ENCODE results near the gene SLC29A1. TPM values are rescaled to one million over a fixed set of nuclear protein-coding genes. Genes with fewer than 3 reads are reported as not detected.

The SLC29A1 gene
- total RNA-seq, 1 experiment from 2014 or later, result 54.7 TPM

DNA sequence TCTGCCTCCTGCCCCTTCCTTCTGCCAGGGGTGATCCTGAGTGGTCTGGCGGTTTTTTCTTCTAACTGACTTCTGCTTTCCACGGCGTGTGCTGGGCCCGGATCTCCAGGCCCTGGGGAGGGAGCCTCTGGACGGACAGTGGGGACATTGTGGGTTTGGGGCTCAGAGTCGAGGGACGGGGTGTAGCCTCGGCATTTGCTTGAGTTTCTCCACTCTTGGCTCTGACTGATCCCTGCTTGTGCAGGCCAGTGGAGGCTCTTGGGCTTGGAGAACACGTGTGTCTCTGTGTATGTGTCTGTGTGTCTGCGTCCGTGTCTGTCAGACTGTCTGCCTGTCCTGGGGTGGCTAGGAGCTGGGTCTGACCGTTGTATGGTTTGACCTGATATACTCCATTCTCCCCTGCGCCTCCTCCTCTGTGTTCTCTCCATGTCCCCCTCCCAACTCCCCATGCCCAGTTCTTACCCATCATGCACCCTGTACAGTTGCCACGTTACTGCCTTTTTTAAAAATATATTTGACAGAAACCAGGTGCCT lies 10.2 kb downstream of the SLC29A1 start:
- Histone ChIP-seq H3K4me3 (ENCODE audit: low read length) (no peak overlapping the region), H3K4me1 (ENCODE audit: insufficient read depth, low read length) (peaks cover 31% of the 10 kb centered on the region), H2AFZ (ENCODE audit: low read length) (no peak overlapping the region), H3K9ac (ENCODE audit: low read length) (no peak overlapping the region), H4K20me1 (ENCODE audit: low read length) (no peaks in the 10 kb centered on the region), H3F3A (ENCODE audit: low read length, unreplicated experiment) (no peaks in the 10 kb centered on the region), H3K36me3 (ENCODE audit: low read depth, low read length) (peaks cover 17% of the 10 kb centered on the region), H3K9me3 (ENCODE audit: low read length) (no peaks in the 10 kb centered on the region), H3K27me3 (ENCODE audit: low read length) (no peaks in the 10 kb centered on the region), H3K9me2 (replicated peaks; ENCODE audit: low read length) (no peaks in the 10 kb centered on the region), H3K4me2 (ENCODE audit: low read length) (no peak overlapping the region), H3K79me2 (ENCODE audit: low read length) (no peaks in the 10 kb centered on the region), H3K27ac (ENCODE audit: low read length) (no peak overlapping the region)
- no TSS peak for BruUV-seq (replicated peaks)
- ChIA-PET CTCF (interaction anchor here (0.6 to 1.2 kb wide), 2 partner anchors 9 to 146 kb away, joined by 3 to 5 read pairs; no protein-coding TSS in a partner anchor), POLR2A (ENCODE audit: unreplicated experiment) (no interaction called here)
- ATAC-seq (no peak), DNase-seq (no peak)
- intact Hi-C loops (cut with micrococcal nuclease), result loop anchor here (1.0 kb wide), 1 partner anchor 61 kb away; no protein-coding TSS in a partner anchor
- TF ChIP-seq, protein P1, sequence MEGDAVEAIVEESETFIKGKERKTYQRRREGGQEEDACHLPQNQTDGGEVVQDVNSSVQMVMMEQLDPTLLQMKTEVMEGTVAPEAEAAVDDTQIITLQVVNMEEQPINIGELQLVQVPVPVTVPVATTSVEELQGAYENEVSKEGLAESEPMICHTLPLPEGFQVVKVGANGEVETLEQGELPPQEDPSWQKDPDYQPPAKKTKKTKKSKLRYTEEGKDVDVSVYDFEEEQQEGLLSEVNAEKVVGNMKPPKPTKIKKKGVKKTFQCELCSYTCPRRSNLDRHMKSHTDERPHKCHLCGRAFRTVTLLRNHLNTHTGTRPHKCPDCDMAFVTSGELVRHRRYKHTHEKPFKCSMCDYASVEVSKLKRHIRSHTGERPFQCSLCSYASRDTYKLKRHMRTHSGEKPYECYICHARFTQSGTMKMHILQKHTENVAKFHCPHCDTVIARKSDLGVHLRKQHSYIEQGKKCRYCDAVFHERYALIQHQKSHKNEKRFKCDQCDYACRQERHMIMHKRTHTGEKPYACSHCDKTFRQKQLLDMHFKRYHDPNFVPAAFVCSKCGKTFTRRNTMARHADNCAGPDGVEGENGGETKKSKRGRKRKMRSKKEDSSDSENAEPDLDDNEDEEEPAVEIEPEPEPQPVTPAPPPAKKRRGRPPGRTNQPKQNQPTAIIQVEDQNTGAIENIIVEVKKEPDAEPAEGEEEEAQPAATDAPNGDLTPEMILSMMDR (conservative IDR thresholded peaks at IDR 0.05; ENCODE audit: low read depth, low read length), result no peak
- no peak for TF ChIP-seq EZH2 (IDR thresholded peaks at IDR 0.05; ENCODE audit: low read length, unreplicated experiment)
- no peak for TF ChIP-seq EZH2phosphoT487 (IDR thresholded peaks at IDR 0.05; ENCODE audit: borderline replicate concordance, low read length)

DNA sequence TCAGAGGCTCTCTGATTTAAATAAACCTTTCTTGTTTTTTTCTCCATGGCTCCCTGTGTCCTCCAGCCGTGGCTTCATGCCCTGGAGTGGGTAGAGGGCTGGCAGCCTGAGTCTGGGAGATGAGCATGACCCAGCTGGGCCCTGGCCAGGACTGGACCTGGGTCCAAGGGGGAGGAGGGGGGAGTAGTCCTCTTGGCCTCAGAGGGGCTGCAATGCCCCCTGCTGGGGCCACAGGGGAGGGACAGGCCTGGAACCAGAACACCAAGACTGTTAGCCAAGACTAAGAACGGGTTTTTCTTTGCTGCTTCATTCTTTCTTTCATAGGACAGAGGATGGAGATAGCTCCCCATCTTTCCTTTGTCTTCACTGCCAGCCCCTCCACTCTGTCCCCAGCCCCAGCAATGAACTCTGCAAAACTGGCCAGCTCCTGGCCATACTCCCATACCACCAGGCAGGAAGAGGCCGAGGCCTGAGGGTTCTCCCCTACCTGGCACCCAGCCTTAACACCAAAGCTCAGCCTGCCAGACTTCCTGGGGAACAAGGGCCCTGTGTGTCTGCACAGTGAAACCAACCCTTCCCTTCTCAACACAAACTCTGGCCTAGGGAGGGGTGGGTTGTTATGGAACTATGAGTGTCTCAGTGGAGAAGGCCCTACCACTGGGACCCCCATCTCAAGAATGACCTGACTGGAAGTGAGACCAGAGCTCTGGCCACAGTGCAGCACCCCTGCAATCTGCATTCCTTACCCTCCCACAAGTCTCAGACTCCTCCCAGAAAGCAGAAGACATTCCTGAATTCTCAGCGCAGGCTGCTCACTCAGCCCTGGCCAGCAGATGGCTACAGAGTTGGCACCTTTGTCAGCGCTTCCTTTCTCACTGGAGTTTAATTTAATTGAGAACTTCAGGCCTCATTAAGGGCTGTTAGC lies 11.0 kb downstream of the SLC29A1 start:
- peaks cover 38% of the 10 kb centered on the region for H3K4me1 ChIP-seq (ENCODE audit: insufficient read depth, low read length)
- no peaks in the 10 kb centered on the region for H3K9me3 ChIP-seq (ENCODE audit: low read length)
- intact Hi-C loops (cut with micrococcal nuclease), result loop anchor here (1.0 to 5.0 kb wide), 3 partner anchors 62 to 137 kb away; no protein-coding TSS in a partner anchor
- no peak overlapping the region for H2AFZ ChIP-seq (ENCODE audit: low read length)
- 0 out of 2 replicates have a peak, but pooled peaks have one; percentile 1 for ATAC-seq
- no peaks in the 10 kb centered on the region for H3K27me3 ChIP-seq (ENCODE audit: low read length)
- H4K20me1 ChIP-seq (ENCODE audit: low read length), result no peaks in the 10 kb centered on the region
- peaks cover 17% of the 10 kb centered on the region for H3K36me3 ChIP-seq (ENCODE audit: low read depth, low read length)
- POLR2A ChIA-PET (ENCODE audit: unreplicated experiment), result no interaction called here
- BruUV-seq (replicated peaks), result no TSS peak
- no peak overlapping the region for H3K4me2 ChIP-seq (ENCODE audit: low read length)
- H3K9me2 ChIP-seq (replicated peaks; ENCODE audit: low read length), result no peaks in the 10 kb centered on the region
- TF ChIP-seq, protein P1 (conservative IDR thresholded peaks at IDR 0.05; ENCODE audit: low read depth, low read length), result peak; percentile 82
- no peak for TF ChIP-seq EZH2phosphoT487 (IDR thresholded peaks at IDR 0.05; ENCODE audit: borderline replicate concordance, low read length)
- peaks cover 3% of the 10 kb centered on the region for H3F3A ChIP-seq (ENCODE audit: low read length, unreplicated experiment)
- DNase-seq, result peak; percentile 60
- H3K79me2 ChIP-seq (ENCODE audit: low read length), result no peaks in the 10 kb centered on the region
- no peak overlapping the region for H3K4me3 ChIP-seq (ENCODE audit: low read length)
- CTCF ChIA-PET, result interaction anchor here (0.6 to 1.2 kb wide), 3 partner anchors 10 to 145 kb away, joined by 3 to 9 read pairs (median 5); no protein-coding TSS in a partner anchor
- no peak overlapping the region for H3K9ac ChIP-seq (ENCODE audit: low read length)
- no peak overlapping the region for H3K27ac ChIP-seq (ENCODE audit: low read length)
